ENCODE results near the gene PHACTR1.

Gene PHACTR1

DNA sequence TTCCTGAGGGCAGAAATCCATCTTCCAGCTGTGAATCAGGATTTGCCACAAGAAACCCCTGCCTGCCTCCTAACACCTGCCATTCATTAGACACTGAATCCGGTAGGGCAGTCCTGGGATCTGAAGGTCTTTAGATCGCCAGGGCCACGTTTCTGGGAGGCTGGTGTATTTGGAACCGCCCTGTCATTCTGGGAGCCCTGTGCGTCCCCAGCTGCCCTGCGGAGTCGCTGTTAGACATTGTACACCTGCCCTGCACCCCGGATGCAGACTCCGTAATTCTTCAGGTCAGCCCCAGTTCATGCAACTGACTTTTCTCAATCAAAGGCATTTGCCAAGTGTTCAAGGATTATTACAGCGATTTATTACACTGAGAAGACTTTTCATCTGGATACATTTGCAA lies 418.6 kb downstream of the PHACTR1 start:
- Histone ChIP-seq H3K27ac (replicated peaks) (no peak overlapping the region), H3K27me3 (ENCODE audit: insufficient read depth, poor library complexity, severe bottlenecking) (no peaks in the 10 kb centered on the region), H3K4me3 (replicated peaks; ENCODE audit: insufficient read depth, low read length) (no peak overlapping the region)
- no peak for TF ChIP-seq CTCF (IDR thresholded peaks at IDR 0.05; ENCODE audit: insufficient read depth, low read length)
- no peak for TF ChIP-seq POLR2AphosphoS5 (IDR thresholded peaks at IDR 0.05; ENCODE audit: low read depth)
- no peak for TF ChIP-seq SPI1 (IDR thresholded peaks at IDR 0.05; ENCODE audit: borderline replicate concordance, low read depth)
- TF ChIP-seq GABPA (IDR thresholded peaks at IDR 0.05; ENCODE audit: low read depth), result no peak
- TF ChIP-seq, protein P1, sequence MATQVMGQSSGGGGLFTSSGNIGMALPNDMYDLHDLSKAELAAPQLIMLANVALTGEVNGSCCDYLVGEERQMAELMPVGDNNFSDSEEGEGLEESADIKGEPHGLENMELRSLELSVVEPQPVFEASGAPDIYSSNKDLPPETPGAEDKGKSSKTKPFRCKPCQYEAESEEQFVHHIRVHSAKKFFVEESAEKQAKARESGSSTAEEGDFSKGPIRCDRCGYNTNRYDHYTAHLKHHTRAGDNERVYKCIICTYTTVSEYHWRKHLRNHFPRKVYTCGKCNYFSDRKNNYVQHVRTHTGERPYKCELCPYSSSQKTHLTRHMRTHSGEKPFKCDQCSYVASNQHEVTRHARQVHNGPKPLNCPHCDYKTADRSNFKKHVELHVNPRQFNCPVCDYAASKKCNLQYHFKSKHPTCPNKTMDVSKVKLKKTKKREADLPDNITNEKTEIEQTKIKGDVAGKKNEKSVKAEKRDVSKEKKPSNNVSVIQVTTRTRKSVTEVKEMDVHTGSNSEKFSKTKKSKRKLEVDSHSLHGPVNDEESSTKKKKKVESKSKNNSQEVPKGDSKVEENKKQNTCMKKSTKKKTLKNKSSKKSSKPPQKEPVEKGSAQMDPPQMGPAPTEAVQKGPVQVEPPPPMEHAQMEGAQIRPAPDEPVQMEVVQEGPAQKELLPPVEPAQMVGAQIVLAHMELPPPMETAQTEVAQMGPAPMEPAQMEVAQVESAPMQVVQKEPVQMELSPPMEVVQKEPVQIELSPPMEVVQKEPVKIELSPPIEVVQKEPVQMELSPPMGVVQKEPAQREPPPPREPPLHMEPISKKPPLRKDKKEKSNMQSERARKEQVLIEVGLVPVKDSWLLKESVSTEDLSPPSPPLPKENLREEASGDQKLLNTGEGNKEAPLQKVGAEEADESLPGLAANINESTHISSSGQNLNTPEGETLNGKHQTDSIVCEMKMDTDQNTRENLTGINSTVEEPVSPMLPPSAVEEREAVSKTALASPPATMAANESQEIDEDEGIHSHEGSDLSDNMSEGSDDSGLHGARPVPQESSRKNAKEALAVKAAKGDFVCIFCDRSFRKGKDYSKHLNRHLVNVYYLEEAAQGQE (IDR thresholded peaks at IDR 0.05; ENCODE audit: insufficient replicate concordance, low read depth), result no peak
- no peak for DNase-seq (ENCODE audit: low read depth in 1 of 2, low spot score in 1 of 2)

- Histone ChIP-seq H3K27ac (replicated peaks) (no peak overlapping the region), H3K4me3 (replicated peaks; ENCODE audit: insufficient read depth, low read length) (no peak overlapping the region), H3K27me3 (ENCODE audit: insufficient read depth, poor library complexity, severe bottlenecking) (no peaks in the 10 kb centered on the region)
- no peak for TF ChIP-seq GABPA (IDR thresholded peaks at IDR 0.05; ENCODE audit: low read depth)
- TF ChIP-seq SPI1 (IDR thresholded peaks at IDR 0.05; ENCODE audit: borderline replicate concordance, low read depth), result no peak
- no peak for TF ChIP-seq POLR2AphosphoS5 (IDR thresholded peaks at IDR 0.05; ENCODE audit: low read depth)
- no peak for DNase-seq (ENCODE audit: low read depth in 1 of 2, low spot score in 1 of 2)
Measured at GRCh38 chr6:13139119-13139518, 422.6 kb downstream of the PHACTR1 start.

DNA sequence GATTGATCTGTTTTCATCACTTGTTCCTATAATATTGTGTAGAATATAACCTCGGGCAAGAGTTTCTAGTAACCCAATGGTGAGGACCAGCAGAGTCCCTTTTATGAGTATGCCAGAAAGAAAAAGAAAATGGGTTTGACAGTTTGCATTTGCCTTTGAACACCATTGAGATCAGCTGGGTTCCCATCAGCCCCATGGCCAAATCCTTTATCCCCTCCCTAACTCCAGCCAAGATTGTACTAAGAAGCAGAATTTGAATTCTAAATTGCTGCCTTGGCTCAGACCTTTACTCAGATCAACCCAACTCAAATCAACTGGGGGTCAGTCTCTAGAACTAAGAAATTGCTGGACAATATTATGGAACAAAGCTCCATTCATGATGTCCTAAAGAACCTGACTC lies 424.4 kb downstream of the PHACTR1 start:
- Histone ChIP-seq H3K4me3 (replicated peaks; ENCODE audit: insufficient read depth, low read length) (no peak overlapping the region), H3K27ac (replicated peaks) (no peak overlapping the region), H3K27me3 (ENCODE audit: insufficient read depth, poor library complexity, severe bottlenecking) (no peaks in the 10 kb centered on the region)
- no peak for DNase-seq (ENCODE audit: low read depth in 1 of 2, low spot score in 1 of 2)
- TF ChIP-seq CTCF (IDR thresholded peaks at IDR 0.05; ENCODE audit: insufficient read depth, low read length) (no peak), POLR2AphosphoS5 (IDR thresholded peaks at IDR 0.05; ENCODE audit: low read depth) (no peak), GABPA (IDR thresholded peaks at IDR 0.05; ENCODE audit: low read depth) (no peak), SPI1 (IDR thresholded peaks at IDR 0.05; ENCODE audit: borderline replicate concordance, low read depth) (no peak)
- TF ChIP-seq, protein P1 (IDR thresholded peaks at IDR 0.05; ENCODE audit: insufficient replicate concordance, low read depth), result no peak

DNA sequence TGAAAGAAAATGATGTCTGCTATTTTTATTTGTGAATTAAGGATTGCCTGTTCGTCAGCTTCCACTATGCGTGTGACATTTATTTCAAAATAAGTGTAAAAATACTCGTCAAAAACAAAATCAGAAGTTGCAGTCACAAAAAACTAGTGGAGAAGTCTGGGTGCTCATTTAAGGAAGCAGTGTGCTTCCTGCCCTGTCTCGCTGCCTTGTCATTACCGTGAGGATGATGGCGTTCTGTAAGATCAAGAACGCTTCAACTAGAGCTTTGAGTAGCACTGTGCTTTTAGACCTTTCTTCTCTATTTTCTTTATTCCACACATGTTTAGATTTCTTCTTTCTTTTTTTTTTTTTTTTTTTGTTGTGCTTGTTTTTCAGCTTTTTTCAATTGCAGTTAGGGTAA lies 424.8 kb downstream of the PHACTR1 start:
- H3K4me3 ChIP-seq (replicated peaks; ENCODE audit: insufficient read depth, low read length), result no peak overlapping the region
- DNase-seq (ENCODE audit: low read depth in 1 of 2, low spot score in 1 of 2), result no peak
- no peaks in the 10 kb centered on the region for H3K27me3 ChIP-seq (ENCODE audit: insufficient read depth, poor library complexity, severe bottlenecking)
- TF ChIP-seq, protein P1 (IDR thresholded peaks at IDR 0.05; ENCODE audit: insufficient replicate concordance, low read depth), result no peak
- no peak for TF ChIP-seq POLR2AphosphoS5 (IDR thresholded peaks at IDR 0.05; ENCODE audit: low read depth)
- TF ChIP-seq GABPA (IDR thresholded peaks at IDR 0.05; ENCODE audit: low read depth), result no peak
- TF ChIP-seq SPI1 (IDR thresholded peaks at IDR 0.05; ENCODE audit: borderline replicate concordance, low read depth), result no peak
- no peak for TF ChIP-seq CTCF (IDR thresholded peaks at IDR 0.05; ENCODE audit: insufficient read depth, low read length)
- no peak overlapping the region for H3K27ac ChIP-seq (replicated peaks)
